Chondrocyte (in vitro differentiated cells): ENCODE data around the gene ATP5PO. TPM values are rescaled to one million over a fixed set of nuclear protein-coding genes. Genes with fewer than 3 reads are reported as not detected.
"Not testable (repeated sequence)": the region's sequence is repeated elsewhere in the genome, so short reads cannot be mapped to it uniquely, and the experiment has no call there.

Experiments
- DNase-seq: peaks from one replicate; pipeline ENCODE4 v3.0.0; 2021; ENCODE audit warnings: mixed read lengths, low spot score
- H3K27ac Mint-ChIP-seq: one replicate; pipeline ENCODE4 v1.8.0; 2021; ENCODE audit warnings: mild to moderate bottlenecking, moderate library complexity, mixed read lengths; ENCODE audit not compliant: unreplicated experiment
- H3K27me3 Mint-ChIP-seq: 2 replicates; pipeline ENCODE4 v1.8.0; 2021; ENCODE audit warnings: low read depth, mixed read lengths
- H3K36me3 Mint-ChIP-seq: 2 replicates; pipeline ENCODE4 v1.8.0; 2021; ENCODE audit warnings: low read depth, mixed read lengths
- H3K4me1 Mint-ChIP-seq: 2 replicates; pipeline ENCODE4 v1.8.0; 2021; ENCODE audit warnings: low read depth, mild to moderate bottlenecking, mixed read lengths
- H3K4me3 Mint-ChIP-seq: one replicate; pipeline ENCODE4 v1.8.0; 2021; ENCODE audit warnings: mild to moderate bottlenecking, moderate library complexity, mixed read lengths; ENCODE audit not compliant: unreplicated experiment
- H3K9me3 Mint-ChIP-seq: 2 replicates; pipeline ENCODE4 v1.8.0; 2021; ENCODE audit warnings: low read depth, mixed read lengths
- total RNA-seq: library from RNA; stranded (reverse); gene quantifications from 3 replicates; pipeline ENCODE4 v1.2.1, GENCODE V29; 2021
- TF ChIP-seq, protein P1 (sequence below): fragments of 200-600 bp; sonication (generic); IDR thresholded peaks from 2 replicates; pipeline ENCODE4 v1.5.0; 2021; ENCODE audit warnings: antibody characterized with exemption, mild to moderate bottlenecking, moderate library complexity

ATP5PO gene
- total RNA-seq, 1 donor from 2014 or later, result 129 TPM

DNA sequence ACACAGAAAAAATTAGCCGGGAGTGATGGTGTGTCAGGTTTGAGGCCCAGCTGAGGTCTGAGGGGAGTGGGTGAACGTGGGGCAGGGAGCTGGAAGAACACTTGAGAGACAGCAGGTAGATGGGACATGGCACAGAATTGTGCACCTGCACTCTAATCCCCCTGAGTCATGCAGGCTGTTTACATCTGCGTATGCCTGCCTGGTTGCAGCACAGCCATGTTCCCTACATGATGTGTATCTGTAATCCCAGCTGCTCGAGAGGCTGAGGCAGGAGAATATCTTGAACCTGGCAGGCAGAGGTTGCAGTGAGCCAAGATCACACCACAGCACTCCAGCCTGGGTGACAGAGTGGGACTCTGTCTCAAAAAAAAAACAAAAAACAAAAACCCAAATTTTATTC is 44.8 kb downstream of the ATP5PO start:
- DNase-seq, result peak; percentile 29
- no peaks in the 10 kb centered on the region for H3K4me1 Mint-ChIP-seq
- H3K9me3 Mint-ChIP-seq, result no peaks in the 10 kb centered on the region
- H3K4me3 Mint-ChIP-seq, result no peak overlapping the region
- no peaks in the 10 kb centered on the region for H3K36me3 Mint-ChIP-seq
- TF ChIP-seq, protein P1, sequence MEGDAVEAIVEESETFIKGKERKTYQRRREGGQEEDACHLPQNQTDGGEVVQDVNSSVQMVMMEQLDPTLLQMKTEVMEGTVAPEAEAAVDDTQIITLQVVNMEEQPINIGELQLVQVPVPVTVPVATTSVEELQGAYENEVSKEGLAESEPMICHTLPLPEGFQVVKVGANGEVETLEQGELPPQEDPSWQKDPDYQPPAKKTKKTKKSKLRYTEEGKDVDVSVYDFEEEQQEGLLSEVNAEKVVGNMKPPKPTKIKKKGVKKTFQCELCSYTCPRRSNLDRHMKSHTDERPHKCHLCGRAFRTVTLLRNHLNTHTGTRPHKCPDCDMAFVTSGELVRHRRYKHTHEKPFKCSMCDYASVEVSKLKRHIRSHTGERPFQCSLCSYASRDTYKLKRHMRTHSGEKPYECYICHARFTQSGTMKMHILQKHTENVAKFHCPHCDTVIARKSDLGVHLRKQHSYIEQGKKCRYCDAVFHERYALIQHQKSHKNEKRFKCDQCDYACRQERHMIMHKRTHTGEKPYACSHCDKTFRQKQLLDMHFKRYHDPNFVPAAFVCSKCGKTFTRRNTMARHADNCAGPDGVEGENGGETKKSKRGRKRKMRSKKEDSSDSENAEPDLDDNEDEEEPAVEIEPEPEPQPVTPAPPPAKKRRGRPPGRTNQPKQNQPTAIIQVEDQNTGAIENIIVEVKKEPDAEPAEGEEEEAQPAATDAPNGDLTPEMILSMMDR, result no peak
- H3K27me3 Mint-ChIP-seq, result no peaks in the 10 kb centered on the region
- H3K27ac Mint-ChIP-seq, result peak overlapping the region; percentile 36

GRCh38 chr21:33869873-33870272 is 45.7 kb downstream of the ATP5PO start:
- H3K4me3 Mint-ChIP-seq, result no peak overlapping the region
- no peak overlapping the region for H3K27ac Mint-ChIP-seq
- H3K27me3 Mint-ChIP-seq, result no peaks in the 10 kb centered on the region
- H3K9me3 Mint-ChIP-seq, result no peaks in the 10 kb centered on the region
- no peaks in the 10 kb centered on the region for H3K36me3 Mint-ChIP-seq
- TF ChIP-seq, protein P1, result no peak
- DNase-seq, result no peak
- no peaks in the 10 kb centered on the region for H3K4me1 Mint-ChIP-seq

DNA sequence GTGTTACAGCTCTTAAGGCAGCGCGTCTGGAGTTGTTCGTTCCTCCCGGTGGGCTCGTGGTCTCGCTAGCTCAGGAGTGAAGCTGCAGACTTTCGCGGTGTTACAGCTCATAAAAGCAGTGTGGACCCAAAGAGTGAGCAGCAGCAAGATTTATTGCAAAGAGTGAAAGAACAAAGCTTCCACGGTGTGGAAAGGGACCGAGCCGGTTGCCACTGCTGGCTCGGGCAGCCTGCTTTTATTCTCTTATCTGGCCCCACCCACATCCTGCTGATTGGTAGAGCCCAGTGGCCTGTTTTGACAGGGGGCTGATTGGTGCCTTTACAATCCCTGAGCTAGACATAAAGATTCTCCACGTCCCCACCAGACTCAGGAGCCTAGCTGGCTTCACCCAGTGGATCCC is 47.7 kb downstream of the ATP5PO start:
- H3K36me3 Mint-ChIP-seq, H3K4me1 Mint-ChIP-seq, H3K9me3 Mint-ChIP-seq, H3K4me3 Mint-ChIP-seq, H3K27me3 Mint-ChIP-seq, H3K27ac Mint-ChIP-seq: not testable (repeated sequence)
- peak; percentile 7 for DNase-seq

- TF ChIP-seq, protein P1, result no peak
- DNase-seq, result no peak
- Mint-ChIP-seq H3K36me3 (no peaks in the 10 kb centered on the region), H3K27me3 (no peaks in the 10 kb centered on the region), H3K4me1 (no peaks in the 10 kb centered on the region), H3K27ac (no peak overlapping the region), H3K9me3 (no peaks in the 10 kb centered on the region), H3K4me3 (no peak overlapping the region)
These were observed 48.8 kb downstream of the ATP5PO start for GRCh38 chr21:33866826-33867225.

- Mint-ChIP-seq H3K4me3 (no peak overlapping the region), H3K4me1 (no peaks in the 10 kb centered on the region)
- peak; percentile 42 for DNase-seq
These were observed 49.5 kb downstream of the ATP5PO start for GRCh38 chr21:33865996-33866575.

DNA sequence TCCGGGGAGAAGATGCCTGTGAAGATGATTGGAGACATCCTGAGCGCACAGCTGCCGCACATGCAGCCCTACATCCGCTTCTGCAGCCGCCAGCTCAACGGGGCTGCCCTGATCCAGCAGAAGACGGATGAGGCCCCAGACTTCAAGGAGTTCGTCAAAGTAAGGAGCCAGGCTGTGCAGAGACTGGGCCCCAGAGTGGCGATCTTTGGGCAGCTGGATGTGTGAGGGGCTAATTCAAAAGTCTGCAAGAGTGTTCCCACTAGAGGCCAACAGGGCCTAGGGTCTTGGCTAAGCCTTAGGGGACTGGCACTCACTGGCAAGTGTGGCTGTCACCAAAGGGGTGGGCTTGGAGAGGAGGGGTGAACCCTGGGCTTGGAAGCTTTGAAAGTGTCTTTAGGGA is 50.4 kb downstream of the ATP5PO start:
- Mint-ChIP-seq H3K4me3 (no peak overlapping the region), H3K4me1 (no peaks in the 10 kb centered on the region), H3K27ac (no peak overlapping the region), H3K9me3 (no peaks in the 10 kb centered on the region), H3K36me3 (no peaks in the 10 kb centered on the region), H3K27me3 (no peaks in the 10 kb centered on the region)
- peak; percentile 51 for DNase-seq
- TF ChIP-seq, protein P1, result no peak

More at GRCh38 chr21:33865996-33866575, 49.5 kb downstream of the ATP5PO start:
- H3K36me3 Mint-ChIP-seq, result no peaks in the 10 kb centered on the region
- no peaks in the 10 kb centered on the region for H3K9me3 Mint-ChIP-seq
- H3K27me3 Mint-ChIP-seq, result no peaks in the 10 kb centered on the region
- H3K27ac Mint-ChIP-seq, result no peak overlapping the region
- TF ChIP-seq, protein P1, result no peak
